HepG2 (cell line): ENCODE measurements around the gene UBAC1. TPM values are rescaled to one million over a fixed set of nuclear protein-coding genes. Genes with fewer than 3 reads are reported as not detected.

Experiments used
- CREB1 ChIP-seq, 2 experiments: fragments of 450-650 bp in 1 of 2; IDR thresholded peaks; 2 replicates each; pipeline ENCODE4 v1.6.1; 2016 to 2017; ENCODE audit warnings: control low read depth in 1 of 2, mild to moderate bottlenecking in 1 of 2, missing compliant biosample characterization in 1 of 2, missing genetic modification characterization in 1 of 2
- DNMT1 ChIP-seq: sonication (generic); formaldehyde crosslinking; IDR thresholded peaks from 2 replicates; pipeline ENCODE4 v1.5.1; 2020; ENCODE audit warnings: mild to moderate bottlenecking, missing genetic modification reagents
- ELK4 ChIP-seq: sonication (generic); formaldehyde crosslinking; IDR thresholded peaks from 2 replicates; pipeline ENCODE4 v1.9.0; 2021; ENCODE audit warnings: missing genetic modification reagents, borderline replicate concordance
- EP300 ChIP-seq, 3 experiments: sonication (generic) in 1 of 3; formaldehyde crosslinking in 1 of 3; IDR thresholded peaks; 2 replicates each; pipeline versions ENCODE4 v1.5.1 to v1.6.1; 2011 to 2020; ENCODE audit warnings: low read depth in 2 of 3, low read length in 2 of 3, borderline replicate concordance in 1 of 3, improper control_type of control experiment in 1 of 3, mild to moderate bottlenecking in 1 of 3, missing genetic modification reagents in 1 of 3, moderate library complexity in 1 of 3
- FLYWCH1 ChIP-seq: sonication (generic); formaldehyde crosslinking; IDR thresholded peaks from 2 replicates; pipeline ENCODE4 v1.8.1; 2023; ENCODE audit warnings: mild to moderate bottlenecking, missing genetic modification reagents
- GMEB1 ChIP-seq: sonication (generic); formaldehyde crosslinking; IDR thresholded peaks from 2 replicates; pipeline ENCODE4 v1.5.1; 2020; ENCODE audit warnings: missing genetic modification reagents, mild to moderate bottlenecking, borderline replicate concordance
- KDM6A ChIP-seq: IDR thresholded peaks from 2 replicates; pipeline ENCODE4 v1.6.1; 2016; ENCODE audit warnings: low read depth
- NFKBIZ ChIP-seq: IDR thresholded peaks from 2 replicates; pipeline ENCODE4 v1.6.1; 2018; ENCODE audit warnings: missing genetic modification reagents, missing compliant biosample characterization
- RBFOX2 ChIP-seq: fragments of 200-400 bp; formaldehyde crosslinking; IDR thresholded peaks from 2 replicates; pipeline ENCODE4 v1.6.1; 2017; ENCODE audit warnings: low read depth, mild to moderate bottlenecking, low read length
- RXRA ChIP-seq: sonication (generic); formaldehyde crosslinking; IDR thresholded peaks from 2 replicates; pipeline ENCODE4 v1.5.1; 2020; ENCODE audit warnings: missing genetic modification reagents
- TBL1XR1 ChIP-seq: fragments of 150-350 bp; IDR thresholded peaks from 2 replicates; pipeline ENCODE4 v1.6.1; 2014; ENCODE audit warnings: borderline replicate concordance, low read length; ENCODE audit not compliant: partially characterized antibody
- TFDP2 ChIP-seq: sonication (generic); formaldehyde crosslinking; IDR thresholded peaks from 2 replicates; pipeline ENCODE4 v1.4.0; 2020; ENCODE audit warnings: missing genetic modification reagents
- ZFAT ChIP-seq: sonication (generic); formaldehyde crosslinking; conservative IDR thresholded peaks from 2 replicates; pipeline ENCODE4 v1.8.1; 2023; ENCODE audit warnings: missing genetic modification reagents, inconsistent platforms
- ZKSCAN1 ChIP-seq: fragments of 150-350 bp; IDR thresholded peaks from 2 replicates; pipeline ENCODE4 v1.6.1; 2014; ENCODE audit warnings: low read length
- ZNF576 ChIP-seq: sonication (generic); formaldehyde crosslinking; IDR thresholded peaks from 2 replicates; pipeline ENCODE4 v1.4.0; 2020; ENCODE audit warnings: mild to moderate bottlenecking, missing genetic modification reagents
- polyA plus RNA-seq, 8 experiments: library from polyadenylated mRNA; depleted of rRNA in 3 of 8; stranded (reverse) in 7 of 8; unstranded in 1 of 8; fragments of >200 nt; fragmentation: Illumina TruSeq in 4 of 8; extraction: Trizol in 4 of 8; gene quantifications; 2 replicates each; pipeline versions ENCODE4 v1.2.1 to v1.2.3, GENCODE V29; 2011 to 2016; ENCODE audit warnings: low read depth in 4 of 8, missing spikeins in 1 of 8, mixed read lengths in 1 of 8; ENCODE audit not compliant: insufficient read depth in 1 of 8
- total RNA-seq, 5 experiments: library from RNA; depleted of rRNA; stranded (reverse); fragments of >200 nt; fragmentation: Illumina TruSeq; extraction: Trizol; gene quantifications; 2 replicates each; pipeline ENCODE4 v1.2.3, GENCODE V29; 2016; ENCODE audit warnings: low read depth in 1 of 5
- TF ChIP-seq, protein P1 (sequence below): sonication (generic); formaldehyde crosslinking; IDR thresholded peaks from 2 replicates; pipeline ENCODE4 v1.4.0; 2020; ENCODE audit warnings: missing genetic modification reagents
- TF ChIP-seq, protein P2 (sequence below): sonication (generic); formaldehyde crosslinking; IDR thresholded peaks from 2 replicates; pipeline ENCODE4 v1.4.0; 2020; ENCODE audit warnings: missing genetic modification reagents

Gene UBAC1
- total and polyA plus RNA-seq, 2 of the 13 experiments (the other 11 are each of a cell fraction or from before 2014, with no cell fraction given), result 32.2 to 34.1 TPM

GRCh38 chr9:136007934-136008692, 46.9 kb upstream of the UBAC1 start (continued):
- peak; percentile 50; the same call in 1 of the 2 replicates for TF ChIP-seq KDM6A
- peak in 1 of 2 experiments; percentile 48; a peak in 3 of 4 replicates for TF ChIP-seq EP300 (IDR thresholded peaks at IDR 0.05; ENCODE audit: low read depth in 2 of 2, low read length in 2 of 2)
- no peak for TF ChIP-seq EP300 (CRISPR knock-in tag; IDR thresholded peaks at IDR 0.05; ENCODE audit: borderline replicate concordance)
- TF ChIP-seq TBL1XR1, result peak; percentile 14
- 0 out of 2 replicates have a peak, but pooled peaks have one; percentile 16 for TF ChIP-seq DNMT1 (CRISPR knock-in tag)
- TF ChIP-seq ZFAT (CRISPR knock-in tag), result no peak
- no peak for TF ChIP-seq FLYWCH1 (CRISPR knock-in tag)
- TF ChIP-seq ELK4 (CRISPR knock-in tag), result no peak
- peak; percentile 88 for TF ChIP-seq RXRA
- TF ChIP-seq NFKBIZ (CRISPR knock-in tag), result 0 out of 2 replicates have a peak, but pooled peaks have one; percentile 66
- peak; percentile 48; the same call in 1 of the 2 replicates for TF ChIP-seq CREB1 (IDR thresholded peaks at IDR 0.05)
- TF ChIP-seq CREB1 (CRISPR knock-in tag; IDR thresholded peaks at IDR 0.05), result peak; percentile 59; the same call in 1 of the 2 replicates
- TF ChIP-seq ZNF576 (CRISPR knock-in tag), result no peak
- TF ChIP-seq RBFOX2, result peak; percentile 46
- TF ChIP-seq ZKSCAN1, result no peak
- TF ChIP-seq, protein P1, sequence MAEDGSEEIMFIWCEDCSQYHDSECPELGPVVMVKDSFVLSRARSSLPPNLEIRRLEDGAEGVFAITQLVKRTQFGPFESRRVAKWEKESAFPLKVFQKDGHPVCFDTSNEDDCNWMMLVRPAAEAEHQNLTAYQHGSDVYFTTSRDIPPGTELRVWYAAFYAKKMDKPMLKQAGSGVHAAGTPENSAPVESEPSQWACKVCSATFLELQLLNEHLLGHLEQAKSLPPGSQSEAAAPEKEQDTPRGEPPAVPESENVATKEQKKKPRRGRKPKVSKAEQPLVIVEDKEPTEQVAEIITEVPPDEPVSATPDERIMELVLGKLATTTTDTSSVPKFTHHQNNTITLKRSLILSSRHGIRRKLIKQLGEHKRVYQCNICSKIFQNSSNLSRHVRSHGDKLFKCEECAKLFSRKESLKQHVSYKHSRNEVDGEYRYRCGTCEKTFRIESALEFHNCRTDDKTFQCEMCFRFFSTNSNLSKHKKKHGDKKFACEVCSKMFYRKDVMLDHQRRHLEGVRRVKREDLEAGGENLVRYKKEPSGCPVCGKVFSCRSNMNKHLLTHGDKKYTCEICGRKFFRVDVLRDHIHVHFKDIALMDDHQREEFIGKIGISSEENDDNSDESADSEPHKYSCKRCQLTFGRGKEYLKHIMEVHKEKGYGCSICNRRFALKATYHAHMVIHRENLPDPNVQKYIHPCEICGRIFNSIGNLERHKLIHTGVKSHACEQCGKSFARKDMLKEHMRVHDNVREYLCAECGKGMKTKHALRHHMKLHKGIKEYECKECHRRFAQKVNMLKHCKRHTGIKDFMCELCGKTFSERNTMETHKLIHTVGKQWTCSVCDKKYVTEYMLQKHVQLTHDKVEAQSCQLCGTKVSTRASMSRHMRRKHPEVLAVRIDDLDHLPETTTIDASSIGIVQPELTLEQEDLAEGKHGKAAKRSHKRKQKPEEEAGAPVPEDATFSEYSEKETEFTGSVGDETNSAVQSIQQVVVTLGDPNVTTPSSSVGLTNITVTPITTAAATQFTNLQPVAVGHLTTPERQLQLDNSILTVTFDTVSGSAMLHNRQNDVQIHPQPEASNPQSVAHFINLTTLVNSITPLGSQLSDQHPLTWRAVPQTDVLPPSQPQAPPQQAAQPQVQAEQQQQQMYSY (CRISPR knock-in tag), result no peak
- TF ChIP-seq, protein P2, sequence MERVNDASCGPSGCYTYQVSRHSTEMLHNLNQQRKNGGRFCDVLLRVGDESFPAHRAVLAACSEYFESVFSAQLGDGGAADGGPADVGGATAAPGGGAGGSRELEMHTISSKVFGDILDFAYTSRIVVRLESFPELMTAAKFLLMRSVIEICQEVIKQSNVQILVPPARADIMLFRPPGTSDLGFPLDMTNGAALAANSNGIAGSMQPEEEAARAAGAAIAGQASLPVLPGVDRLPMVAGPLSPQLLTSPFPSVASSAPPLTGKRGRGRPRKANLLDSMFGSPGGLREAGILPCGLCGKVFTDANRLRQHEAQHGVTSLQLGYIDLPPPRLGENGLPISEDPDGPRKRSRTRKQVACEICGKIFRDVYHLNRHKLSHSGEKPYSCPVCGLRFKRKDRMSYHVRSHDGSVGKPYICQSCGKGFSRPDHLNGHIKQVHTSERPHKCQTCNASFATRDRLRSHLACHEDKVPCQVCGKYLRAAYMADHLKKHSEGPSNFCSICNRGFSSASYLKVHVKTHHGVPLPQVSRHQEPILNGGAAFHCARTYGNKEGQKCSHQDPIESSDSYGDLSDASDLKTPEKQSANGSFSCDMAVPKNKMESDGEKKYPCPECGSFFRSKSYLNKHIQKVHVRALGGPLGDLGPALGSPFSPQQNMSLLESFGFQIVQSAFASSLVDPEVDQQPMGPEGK (CRISPR knock-in tag), result peak; percentile 79
- peak; percentile 28; the same call in 1 of the 2 replicates for TF ChIP-seq TFDP2 (CRISPR knock-in tag)
- peak; percentile 42; the same call in 1 of the 2 replicates for TF ChIP-seq GMEB1
